PC-9 (cell line): ENCODE measurements around the gene PHLPP2. TPM values are rescaled to one million over a fixed set of nuclear protein-coding genes. Genes with fewer than 3 reads are reported as not detected.

ENCODE experiments used
- BruUV-seq: library from RNA; stranded (reverse); fragments of 400-500 nt; replicated peaks from 2 replicates; lab custom pipeline; 2021; lab: Mats Ljungman, UMichigan
- CTCF ChIA-PET: fragments of 300-600 bp; sonication (Branson Sonifier 250); formaldehyde crosslinking; loops from one replicate; lab custom pipeline; 2022; ENCODE audit warnings: antibody characterized with exemption; lab: Charles Lee
- POLR2A ChIA-PET: fragments of 300-600 bp; sonication (Branson Sonifier 250); formaldehyde crosslinking; loops from one replicate; lab custom pipeline; 2022; ENCODE audit warnings: antibody characterized with exemption; ENCODE audit not compliant: unreplicated experiment; lab: Charles Lee
- DNase-seq, 2 experiments: peaks; one replicate each; pipeline versions ENCODE4 v3.0.0 to v3.0.0-alpha.2; 2015 to 2022; ENCODE audit warnings: mixed read lengths in 1 of 2
- H2AFZ ChIP-seq: fragments of 200-600 bp; sonication (generic); 2 replicates; pipeline ENCODE4 v1.8.1; 2017; ENCODE audit warnings: antibody characterized with exemption
- H3F3A ChIP-seq: fragments of 200-600 bp; sonication (generic); 2 replicates; pipeline ENCODE4 v1.8.1; 2017; ENCODE audit warnings: antibody characterized with exemption, mild to moderate bottlenecking, low read depth; ENCODE audit not compliant: insufficient read depth
- H3K27ac ChIP-seq: fragments of 200-600 bp; sonication (generic); 2 replicates; pipeline ENCODE4 v1.6.1; 2016; ENCODE audit warnings: mixed run types
- H3K27me3 ChIP-seq: fragments of 200-600 bp; sonication (generic); 2 replicates; pipeline ENCODE4 v1.6.1; 2016; ENCODE audit warnings: low read depth, mixed run types; ENCODE audit not compliant: insufficient read depth
- H3K36me3 ChIP-seq: fragments of 200-600 bp; sonication (generic); 2 replicates; pipeline ENCODE4 v1.6.1; 2016; ENCODE audit warnings: low read depth, mixed run types
- H3K4me1 ChIP-seq: fragments of 200-600 bp; sonication (generic); replicated peaks from 2 replicates; pipeline ENCODE4 v1.6.1; 2016; ENCODE audit warnings: mixed run types; ENCODE audit not compliant: insufficient read depth
- H3K4me2 ChIP-seq: fragments of 200-600 bp; sonication (generic); 2 replicates; pipeline ENCODE4 v1.6.1; 2017; ENCODE audit warnings: mixed run types
- H3K4me3 ChIP-seq: fragments of 200-600 bp; sonication (generic); 2 replicates; pipeline ENCODE4 v1.6.1; 2016; ENCODE audit warnings: mixed run types
- H3K79me2 ChIP-seq: fragments of 200-600 bp; sonication (generic); 2 replicates; pipeline ENCODE4 v1.6.1; 2017; ENCODE audit warnings: low read depth, mixed run types
- H3K9me2 ChIP-seq: fragments of 200-600 bp; sonication (generic); 2 replicates; pipeline ENCODE4 v1.8.1; 2017; ENCODE audit warnings: mild to moderate bottlenecking; ENCODE audit not compliant: insufficient read depth
- H3K9me3 ChIP-seq: fragments of 200-600 bp; sonication (generic); 2 replicates; pipeline ENCODE4 v1.8.1; 2016; ENCODE audit warnings: low read depth; ENCODE audit not compliant: insufficient read depth
- H4K20me1 ChIP-seq: fragments of 200-600 bp; sonication (generic); 2 replicates; pipeline ENCODE4 v1.8.1; 2017; ENCODE audit not compliant: insufficient read depth
- EZH2 ChIP-seq: fragments of 200-600 bp; sonication (generic); IDR thresholded peaks from 2 replicates; pipeline ENCODE4 v1.8.0; 2017; ENCODE audit warnings: antibody characterized with exemption, low read depth
- intact Hi-C: fragments of 100-400 bp; cut with micrococcal nuclease; formaldehyde crosslinking; loops from one replicate; pipeline ENCODE4 v1.10.0; 2022; ENCODE audit not compliant: unreplicated experiment
- total RNA-seq: library from RNA; stranded (reverse); gene quantifications from 2 replicates; pipeline ENCODE4 v1.2.3, GENCODE V29; 2021
- TF ChIP-seq, protein P1 (sequence below): fragments of 200-600 bp; sonication (generic); conservative IDR thresholded peaks from 2 replicates; pipeline ENCODE4 v1.6.1; 2017; ENCODE audit warnings: mixed run types, antibody characterized with exemption, mild to moderate bottlenecking, moderate library complexity

PHLPP2 gene
- total RNA-seq, 1 experiment from 2014 or later, result 5.5 TPM

DNA sequence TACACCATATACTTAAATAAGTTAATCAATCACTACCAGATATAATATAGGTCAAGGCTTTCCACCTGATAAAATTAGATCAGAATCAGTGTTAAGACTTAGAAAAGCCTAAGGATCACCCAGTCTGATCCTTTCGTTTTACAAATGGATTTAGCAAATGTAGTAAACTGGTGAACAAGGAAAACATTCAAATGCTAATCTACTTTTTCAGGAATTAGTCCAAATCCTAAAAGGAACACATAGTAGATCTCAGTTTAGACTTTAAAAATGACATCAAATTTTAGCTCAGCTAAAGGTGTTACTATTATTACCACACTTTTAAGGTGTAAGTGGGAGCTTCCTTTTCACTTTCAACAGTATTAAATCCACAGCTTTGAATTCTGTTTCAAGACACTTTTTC is 12.0 kb downstream of the PHLPP2 start:
- no TSS peak for BruUV-seq
- no peaks in the 10 kb centered on the region for H3K36me3 ChIP-seq
- H3K4me2 ChIP-seq, result no peak overlapping the region
- H3K9me3 ChIP-seq, result no peaks in the 10 kb centered on the region
- peaks cover 5% of the 10 kb centered on the region; the same call in 1 of the 2 replicates for H3K79me2 ChIP-seq
- H3F3A ChIP-seq, result peaks cover 34% of the 10 kb centered on the region
- no peaks in the 10 kb centered on the region for H3K27me3 ChIP-seq
- H3K27ac ChIP-seq, result no peak overlapping the region
- H3K4me1 ChIP-seq, result peaks cover 34% of the 10 kb centered on the region
- DNase-seq, result no peak
- TF ChIP-seq EZH2, result no peak
- TF ChIP-seq, protein P1, sequence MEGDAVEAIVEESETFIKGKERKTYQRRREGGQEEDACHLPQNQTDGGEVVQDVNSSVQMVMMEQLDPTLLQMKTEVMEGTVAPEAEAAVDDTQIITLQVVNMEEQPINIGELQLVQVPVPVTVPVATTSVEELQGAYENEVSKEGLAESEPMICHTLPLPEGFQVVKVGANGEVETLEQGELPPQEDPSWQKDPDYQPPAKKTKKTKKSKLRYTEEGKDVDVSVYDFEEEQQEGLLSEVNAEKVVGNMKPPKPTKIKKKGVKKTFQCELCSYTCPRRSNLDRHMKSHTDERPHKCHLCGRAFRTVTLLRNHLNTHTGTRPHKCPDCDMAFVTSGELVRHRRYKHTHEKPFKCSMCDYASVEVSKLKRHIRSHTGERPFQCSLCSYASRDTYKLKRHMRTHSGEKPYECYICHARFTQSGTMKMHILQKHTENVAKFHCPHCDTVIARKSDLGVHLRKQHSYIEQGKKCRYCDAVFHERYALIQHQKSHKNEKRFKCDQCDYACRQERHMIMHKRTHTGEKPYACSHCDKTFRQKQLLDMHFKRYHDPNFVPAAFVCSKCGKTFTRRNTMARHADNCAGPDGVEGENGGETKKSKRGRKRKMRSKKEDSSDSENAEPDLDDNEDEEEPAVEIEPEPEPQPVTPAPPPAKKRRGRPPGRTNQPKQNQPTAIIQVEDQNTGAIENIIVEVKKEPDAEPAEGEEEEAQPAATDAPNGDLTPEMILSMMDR, result no peak
- intact Hi-C loops, result no loop called here
- H3K9me2 ChIP-seq, result no peaks in the 10 kb centered on the region
- POLR2A ChIA-PET, result interaction anchor here (0.6 kb wide), 1 partner anchor 31 kb away, joined by 10 read pairs; no protein-coding TSS in a partner anchor
- no peak overlapping the region for H3K4me3 ChIP-seq
- H2AFZ ChIP-seq, result no peak overlapping the region
- no peaks in the 10 kb centered on the region for H4K20me1 ChIP-seq
- CTCF ChIA-PET, result interaction anchor here (0.5 kb wide), 1 partner anchor 147 kb away, joined by 3 read pairs; no protein-coding TSS in a partner anchor

GRCh38 chr16:71711789-71712188 is 12.7 kb downstream of the PHLPP2 start:
- ChIA-PET CTCF (no interaction called here), POLR2A (no interaction called here)
- Histone ChIP-seq H3K4me2 (no peak overlapping the region), H3K4me3 (no peak overlapping the region), H3K79me2 (peaks cover 5% of the 10 kb centered on the region; the same call in 1 of the 2 replicates), H3K4me1 (peaks cover 39% of the 10 kb centered on the region), H2AFZ (no peak overlapping the region), H4K20me1 (no peaks in the 10 kb centered on the region), H3K9me3 (no peaks in the 10 kb centered on the region), H3K36me3 (no peaks in the 10 kb centered on the region), H3F3A (peaks cover 40% of the 10 kb centered on the region), H3K27me3 (no peaks in the 10 kb centered on the region), H3K9me2 (no peaks in the 10 kb centered on the region), H3K27ac (peak overlapping the region; percentile 3; the same call in 1 of the 2 replicates)
- BruUV-seq, result no TSS peak
- intact Hi-C loops, result no loop called here
- DNase-seq, result no peak
- TF ChIP-seq, protein P1, result no peak
- TF ChIP-seq EZH2, result no peak

DNA sequence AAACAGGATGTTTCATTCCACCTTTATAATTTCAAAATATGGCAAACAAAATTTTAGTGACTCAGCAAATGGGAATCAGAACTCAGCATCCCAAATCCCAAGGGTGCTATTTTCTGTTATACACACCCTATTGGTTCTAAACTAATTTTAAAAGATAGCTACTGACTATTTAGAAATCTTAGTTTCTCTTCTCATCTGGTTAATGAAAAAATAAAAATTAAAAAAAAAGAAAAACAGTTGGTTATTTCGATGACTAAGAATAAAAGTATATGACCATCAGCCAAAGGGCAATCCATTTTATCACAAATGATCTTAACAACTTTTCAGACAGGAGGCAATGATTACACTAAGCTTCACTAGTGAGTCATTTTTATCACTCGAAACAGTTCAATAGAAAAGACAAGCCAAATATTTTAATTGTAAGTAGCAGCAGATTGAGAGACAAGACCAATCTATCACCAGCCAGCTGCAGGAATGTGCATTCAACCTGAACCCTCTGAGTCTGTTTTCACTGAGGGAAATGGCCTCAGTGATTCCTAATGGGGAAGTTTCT is 15.2 kb downstream of the PHLPP2 start:
- H3K36me3 ChIP-seq, result no peaks in the 10 kb centered on the region
- POLR2A ChIA-PET, result no interaction called here
- no peaks in the 10 kb centered on the region for H3K27me3 ChIP-seq
- no TSS peak for BruUV-seq
- H3F3A ChIP-seq, result peaks cover 40% of the 10 kb centered on the region
- H3K79me2 ChIP-seq, result peaks cover 13% of the 10 kb centered on the region; the same call in 1 of the 2 replicates
- intact Hi-C loops, result no loop called here
- H4K20me1 ChIP-seq, result no peaks in the 10 kb centered on the region
- peak overlapping the region; percentile 85 for H3K27ac ChIP-seq
- H3K4me1 ChIP-seq, result peaks cover 39% of the 10 kb centered on the region
- no peaks in the 10 kb centered on the region for H3K9me3 ChIP-seq
- no peak for TF ChIP-seq EZH2
- TF ChIP-seq, protein P1, result no peak
- H3K4me2 ChIP-seq, result peak overlapping the region; percentile 74
- H3K4me3 ChIP-seq, result no peak overlapping the region
- no peak overlapping the region for H2AFZ ChIP-seq
- H3K9me2 ChIP-seq, result no peaks in the 10 kb centered on the region
- CTCF ChIA-PET, result interaction anchor here (0.6 kb wide), 1 partner anchor 184 kb away, joined by 4 read pairs; no protein-coding TSS in a partner anchor
- DNase-seq, result peak; percentile 31 to 85
